RPMI7951 (cell line): ENCODE measurements around the gene ITPRID1. TPM values are rescaled to one million over a fixed set of nuclear protein-coding genes. Genes with fewer than 3 reads are reported as not detected.
"Not testable (repeated sequence)": the region's sequence is repeated elsewhere in the genome, so short reads cannot be mapped to it uniquely, and the experiment has no call there.

Experiments
- DNase-seq: peaks from one replicate; pipeline ENCODE4 v3.0.0-alpha.2; 2012; ENCODE audit warnings: low read depth
- total RNA-seq: library from RNA; depleted of rRNA; stranded (reverse); fragments of >200 nt; shearing (Covaris generic); gene quantifications from 2 replicates; pipeline ENCODE4 v1.2.3, GENCODE V29; 2014; rRNA removed

The ITPRID1 gene
- total RNA-seq = not detected in 2 replicates

DNA sequence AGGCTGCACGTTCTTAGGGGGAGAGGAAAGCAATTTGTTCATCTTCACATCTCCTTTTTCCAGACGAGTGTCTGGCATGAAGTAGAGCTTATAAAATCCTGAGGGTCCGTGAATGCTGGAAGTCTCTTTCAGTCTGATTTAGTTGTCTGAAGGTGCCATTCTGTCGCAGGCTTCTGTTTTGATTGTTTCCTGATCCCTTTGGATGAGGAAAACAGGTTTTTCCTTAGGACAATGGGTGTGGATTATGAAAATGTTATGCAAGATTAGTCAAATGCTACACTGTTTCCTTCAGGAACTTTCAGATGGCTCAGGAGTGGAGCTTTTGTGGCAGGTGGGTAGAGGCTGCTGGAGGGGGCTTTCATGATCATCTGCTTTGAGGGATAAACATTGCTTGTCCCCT is at the start of gene ITPRID1:
Gene ITPRID1, plus strand, starts transcription at position 301 of the 400 bp plus-strand sequence. CDS start 38,935 bp downstream, outside the sequence.
- DNase-seq = no peak

DNA sequence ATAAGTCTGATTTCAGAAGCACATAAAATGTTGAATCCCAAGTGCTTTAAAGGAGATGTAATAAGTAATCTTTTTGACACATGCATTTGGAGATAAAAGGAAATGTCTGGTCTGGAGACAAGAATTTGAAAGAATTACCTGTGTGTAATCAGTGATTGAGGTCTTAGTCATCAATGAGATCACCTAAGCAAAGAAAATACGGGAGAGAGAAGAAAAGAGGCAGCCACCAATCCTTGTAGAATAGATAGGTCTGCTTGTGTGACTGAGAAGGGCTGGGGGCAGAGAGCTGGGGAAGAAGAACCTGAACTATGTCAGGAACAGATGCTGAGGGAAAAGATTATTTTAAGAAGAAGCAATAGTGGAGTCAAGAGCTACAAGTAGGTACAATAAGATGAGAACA is 49.3 kb upstream of the ITPRID1 start:
- no peak for DNase-seq

DNA sequence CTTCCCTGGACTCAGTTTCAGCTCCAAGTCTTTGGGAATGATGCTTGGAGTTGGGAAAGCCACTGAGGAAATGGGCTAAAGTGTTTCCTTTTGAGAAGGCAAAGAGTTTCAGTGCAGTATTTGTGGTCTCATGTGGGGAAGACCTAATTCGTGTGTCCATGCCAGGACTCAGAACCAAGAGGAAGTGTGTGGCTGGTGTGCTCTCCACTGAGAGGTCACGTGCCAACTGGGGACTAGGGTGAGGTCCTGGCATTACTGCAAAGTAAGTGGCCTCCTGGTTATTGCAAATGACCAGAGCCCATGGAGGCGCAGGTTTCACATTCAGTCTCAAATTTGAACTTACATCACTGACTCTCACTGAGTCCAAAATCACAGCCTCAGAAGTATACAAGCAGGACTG is 48.6 kb upstream of the ITPRID1 start:
- DNase-seq = no peak

GRCh38 chr7:31466036-31466435 is 47.9 kb upstream of the ITPRID1 start:
- no peak for DNase-seq

- DNase-seq = not testable (repeated sequence)
These were observed 43.0 kb upstream of the ITPRID1 start for GRCh38 chr7:31470883-31471282.

DNA sequence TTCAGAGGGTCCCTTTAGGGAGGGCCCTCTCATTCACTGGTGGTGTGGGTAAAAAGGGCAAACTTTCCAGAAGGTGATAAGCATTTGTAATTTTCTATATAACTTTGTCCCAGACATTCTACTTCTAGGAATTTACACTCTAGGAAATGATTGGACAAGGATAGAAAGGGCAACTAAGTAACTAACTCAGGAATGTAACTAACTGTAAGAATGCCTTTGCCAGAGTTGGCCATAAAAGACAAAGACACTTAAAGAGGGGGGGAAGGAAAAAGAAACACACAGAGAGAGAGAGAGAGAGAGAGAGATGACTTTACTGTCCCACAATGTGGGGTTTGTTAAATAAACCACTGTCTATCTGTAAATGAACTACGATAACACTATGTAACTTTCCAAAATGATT is 38.5 kb upstream of the ITPRID1 start:
- DNase-seq = no peak

DNA sequence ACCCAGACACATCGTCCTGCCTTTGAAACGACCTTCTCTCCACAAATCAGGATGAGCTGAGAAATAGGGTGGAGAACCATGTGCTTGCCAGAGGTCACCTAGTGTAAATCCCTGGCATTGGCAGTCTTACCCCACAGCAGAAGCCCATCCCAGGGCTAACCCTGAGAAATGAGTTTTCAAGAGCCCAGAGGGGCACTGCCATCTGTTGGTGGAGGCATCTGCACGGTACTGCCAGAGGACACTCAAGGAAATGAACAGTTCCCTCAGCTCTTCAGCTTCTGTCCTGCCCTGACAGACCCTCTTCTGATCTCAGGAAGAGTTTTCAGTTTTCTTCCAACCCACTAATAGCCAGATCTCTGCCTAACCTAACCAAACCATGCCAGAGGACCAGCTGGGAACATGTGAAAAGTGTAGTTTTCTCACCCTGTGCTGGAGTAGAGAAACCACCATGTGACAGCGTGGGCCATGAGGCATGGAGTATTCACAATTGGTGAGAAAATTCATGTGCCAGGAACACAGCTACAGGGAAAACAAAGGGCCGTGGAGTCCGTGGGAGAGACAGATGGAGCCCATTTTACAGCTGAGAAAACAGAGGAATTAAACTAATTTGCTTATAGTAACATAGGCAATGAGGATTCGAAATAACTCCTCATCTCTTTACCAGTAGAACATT is 37.7 kb upstream of the ITPRID1 start:
- DNase-seq = no peak

DNA sequence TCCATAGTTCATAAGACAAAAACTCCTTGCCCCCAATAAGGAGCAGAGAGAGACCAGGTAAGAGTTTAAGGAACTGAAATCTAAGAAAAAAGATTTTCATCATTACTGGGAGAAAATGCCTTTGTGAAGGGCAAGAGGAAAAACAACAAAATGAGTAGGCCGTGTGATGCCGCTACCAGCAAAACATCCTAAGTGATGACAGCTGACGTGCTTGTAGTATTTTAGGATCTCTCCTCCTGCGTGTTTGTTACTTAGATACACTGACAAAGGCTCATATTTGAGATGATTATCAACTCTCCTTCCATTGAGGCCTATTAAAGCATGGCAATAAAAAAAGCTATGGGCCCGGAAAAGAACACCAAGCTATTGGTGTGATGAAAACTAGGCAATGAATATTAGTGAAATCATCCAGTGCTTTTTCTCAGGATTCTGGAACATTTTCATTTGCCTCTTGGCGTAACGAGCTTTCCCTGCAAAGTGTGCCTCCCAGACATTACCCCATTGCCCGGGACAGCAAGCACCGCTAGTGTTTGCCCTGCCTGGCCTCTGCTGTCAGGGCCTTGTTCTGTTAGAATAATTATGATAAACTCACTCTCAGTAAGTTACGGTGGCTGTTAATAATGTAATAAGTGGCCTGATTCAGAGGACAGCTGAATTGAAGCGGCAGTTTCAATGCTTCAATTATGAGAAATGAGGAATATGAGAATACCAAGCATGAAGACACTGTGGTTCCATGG is 36.8 kb upstream of the ITPRID1 start:
- no peak for DNase-seq

- DNase-seq = no peak
These were observed 35.9 kb upstream of the ITPRID1 start for GRCh38 chr7:31478018-31478417.

GRCh38 chr7:31478721-31479120 is 35.2 kb upstream of the ITPRID1 start:
- DNase-seq = no peak

GRCh38 chr7:31487071-31487470 is 26.8 kb upstream of the ITPRID1 start:
- DNase-seq = no peak

GRCh38 chr7:31487476-31487875 is 26.4 kb upstream of the ITPRID1 start:
- DNase-seq = no peak

DNA sequence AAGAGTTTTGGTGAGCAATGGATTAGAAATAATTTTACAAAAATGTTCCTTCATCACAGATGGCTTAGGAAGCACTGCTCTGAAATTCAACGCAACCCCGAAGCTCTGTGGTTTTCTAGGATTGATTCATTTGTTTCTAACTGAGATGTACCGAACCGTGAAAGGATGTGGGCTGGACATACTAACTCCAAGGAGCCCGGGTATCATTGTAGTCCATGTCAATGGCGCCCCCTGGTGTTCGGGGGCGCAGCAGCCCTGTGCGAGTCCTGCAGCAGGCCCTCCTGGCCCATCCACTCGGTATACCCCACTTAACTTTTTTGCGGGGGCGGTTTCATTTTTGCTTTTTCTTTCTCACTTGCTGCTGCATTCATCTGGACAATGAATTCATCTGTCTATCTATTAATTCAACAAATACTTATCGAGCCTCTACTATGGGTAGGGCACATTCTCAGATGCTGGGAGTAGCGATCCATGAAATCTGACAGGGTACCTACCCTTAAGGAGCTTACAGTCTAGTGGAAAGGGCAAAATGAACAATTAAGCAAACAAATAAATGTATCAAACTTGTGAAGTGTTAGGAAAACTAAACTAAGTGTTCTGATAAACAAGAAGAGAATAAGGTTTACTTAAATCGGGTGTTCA is 25.2 kb upstream of the ITPRID1 start:
- DNase-seq = peak; percentile 70

DNA sequence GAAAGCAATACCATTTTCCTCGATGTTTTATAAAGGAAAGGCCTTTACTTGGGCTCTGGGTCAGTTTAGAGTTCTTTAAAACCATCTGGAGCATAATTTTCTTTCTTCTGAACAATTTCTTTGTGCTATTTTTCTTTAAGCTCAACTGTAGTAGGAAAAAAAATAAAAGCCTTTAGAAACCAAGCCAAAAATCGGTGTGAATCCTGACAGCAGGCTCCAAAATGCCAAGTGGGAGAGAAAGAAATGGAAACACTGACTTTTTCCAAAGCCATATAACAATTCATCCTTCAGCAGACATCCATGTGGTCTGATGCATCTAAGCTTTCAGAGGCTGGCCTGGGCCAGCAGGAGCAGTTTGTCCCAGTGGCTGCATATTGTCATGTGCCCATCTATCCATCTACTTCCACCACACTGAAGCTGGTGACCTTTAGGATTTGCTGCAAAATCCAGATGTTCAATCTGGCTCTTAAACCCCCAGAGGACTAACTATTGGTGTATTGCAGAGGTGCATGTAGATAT is 23.0 kb upstream of the ITPRID1 start:
- DNase-seq = no peak

GRCh38 chr7:31492086-31492485 is 21.8 kb upstream of the ITPRID1 start:
- no peak for DNase-seq

GRCh38 chr7:31493714-31494181 is 20.1 kb upstream of the ITPRID1 start:
- peak; percentile 34 for DNase-seq

GRCh38 chr7:31494421-31494820 is 19.5 kb upstream of the ITPRID1 start:
- DNase-seq = no peak

DNA sequence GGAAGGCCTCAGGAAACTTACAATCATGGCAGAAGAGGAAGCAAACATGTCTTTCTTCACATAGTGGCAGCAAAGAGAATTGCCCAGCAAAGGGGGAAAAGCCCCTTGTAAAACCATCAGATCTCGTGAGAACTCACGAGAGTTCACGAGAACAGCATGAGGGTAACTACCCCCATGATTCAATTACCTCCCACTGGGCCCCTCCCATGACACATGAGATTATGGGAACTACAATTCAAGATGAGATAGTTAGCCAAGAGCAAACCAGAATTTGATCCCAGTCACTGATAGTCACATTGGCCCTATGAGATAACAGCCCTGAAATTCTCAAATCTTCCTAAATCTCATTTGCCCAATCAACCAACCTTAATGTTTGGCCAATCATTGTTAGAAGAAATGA is 18.2 kb upstream of the ITPRID1 start:
- no peak for DNase-seq

GRCh38 chr7:31497516-31497915 is 16.4 kb upstream of the ITPRID1 start:
- no peak for DNase-seq

DNA sequence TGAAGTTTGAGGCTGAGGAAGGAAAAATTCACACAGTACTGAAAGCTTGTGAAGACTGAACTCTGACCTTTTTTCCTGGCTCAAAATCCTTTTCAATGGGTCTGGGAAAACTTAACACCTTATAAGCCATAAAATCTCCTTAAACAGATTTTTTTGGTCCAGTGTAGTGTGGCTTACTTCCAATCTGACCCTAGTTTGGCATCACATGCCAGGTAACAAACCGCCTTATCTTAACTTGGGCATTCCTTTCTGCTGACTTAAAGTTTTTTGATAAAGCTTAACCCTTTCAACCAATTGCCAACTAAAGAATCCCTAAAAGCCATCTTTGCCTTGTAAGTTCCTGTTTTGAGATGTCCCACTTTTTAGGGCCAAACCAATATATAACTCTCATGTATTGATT is 13.2 kb upstream of the ITPRID1 start:
- no peak for DNase-seq

- no peak for DNase-seq
These were observed 5.1 kb upstream of the ITPRID1 start for GRCh38 chr7:31508823-31509222.

GRCh38 chr7:31512166-31512565 is 1.7 kb upstream of the ITPRID1 start:
- peak; percentile 39 for DNase-seq
